ENCODE results near the gene KIAA1671.
A peak's percentile ranks its signal among the peaks of the same experiment; 100 is the strongest.
"Not testable (repeated sequence)": the region's sequence is repeated elsewhere in the genome, so short reads cannot be mapped to it uniquely, and the experiment has no call there.

The KIAA1671 gene

GRCh38 chr22:25199731-25200520 lies 247.4 kb downstream of the KIAA1671 start, which contains the start of gene CRYBB3:
TSS of gene CRYBB3 (plus strand) at chr22:25199858. CDS start at chr22:25201397, 1,539 bp downstream.
- no peak for DNase-seq (ENCODE audit: low read depth in 2 of 2)

GRCh38 chr22:25200967-25201366 lies 248.5 kb downstream of the KIAA1671 start:
- DNase-seq (ENCODE audit: low read depth in 2 of 2) = no peak

- DNase-seq (ENCODE audit: low read depth in 2 of 2) = no peak
Measured at GRCh38 chr22:25201557-25202273, 249.2 kb downstream of the KIAA1671 start.

GRCh38 chr22:25202290-25202921 lies 249.9 kb downstream of the KIAA1671 start:
- DNase-seq (ENCODE audit: low read depth in 2 of 2) = peak; percentile 24 to 51

GRCh38 chr22:25203082-25203481 lies 250.6 kb downstream of the KIAA1671 start:
- no peak for DNase-seq (ENCODE audit: low read depth in 2 of 2)

- DNase-seq (ENCODE audit: low read depth in 2 of 2) = not testable (repeated sequence)
Measured at GRCh38 chr22:25204547-25204946, 252.0 kb downstream of the KIAA1671 start.

- DNase-seq (ENCODE audit: low read depth in 2 of 2) = no peak
Measured at GRCh38 chr22:25205847-25206246, 253.3 kb downstream of the KIAA1671 start.

GRCh38 chr22:25206998-25207397 lies 254.5 kb downstream of the KIAA1671 start:
- DNase-seq (ENCODE audit: low read depth in 2 of 2) = no peak

GRCh38 chr22:25207553-25208157 lies 255.1 kb downstream of the KIAA1671 start:
- no peak for DNase-seq (ENCODE audit: low read depth in 2 of 2)

GRCh38 chr22:25208328-25208727 lies 255.8 kb downstream of the KIAA1671 start:
- DNase-seq (ENCODE audit: low read depth in 2 of 2) = no peak

- no peak for DNase-seq (ENCODE audit: low read depth in 2 of 2)
Measured at GRCh38 chr22:25208743-25209505, 256.4 kb downstream of the KIAA1671 start.

- no peak for DNase-seq (ENCODE audit: low read depth in 2 of 2)
Measured at GRCh38 chr22:25210793-25211192, 258.3 kb downstream of the KIAA1671 start.

GRCh38 chr22:25212337-25212736 lies 259.8 kb downstream of the KIAA1671 start:
- no peak for DNase-seq (ENCODE audit: low read depth in 2 of 2)

- no peak for DNase-seq (ENCODE audit: low read depth in 2 of 2)
Measured at GRCh38 chr22:25213221-25213620, 260.7 kb downstream of the KIAA1671 start.

GRCh38 chr22:25216230-25216629 lies 263.7 kb downstream of the KIAA1671 start:
- no peak for DNase-seq (ENCODE audit: low read depth in 2 of 2)

- DNase-seq (ENCODE audit: low read depth in 2 of 2) = no peak
Measured at GRCh38 chr22:25219211-25219689, 266.7 kb downstream of the KIAA1671 start, which contains the start of gene CRYBB2. TSS of gene CRYBB2 (plus strand) at chr22:25219639. CDS start at chr22:25221430, 1,791 bp downstream.

- no peak for DNase-seq (ENCODE audit: low read depth in 2 of 2)
Measured at GRCh38 chr22:25219948-25220442, 267.5 kb downstream of the KIAA1671 start.

GRCh38 chr22:25221790-25222189 lies 269.3 kb downstream of the KIAA1671 start:
- no peak for DNase-seq (ENCODE audit: low read depth in 2 of 2)

- no peak for DNase-seq (ENCODE audit: low read depth in 2 of 2)
Measured at GRCh38 chr22:25223269-25223850, 270.8 kb downstream of the KIAA1671 start.

GRCh38 chr22:25228822-25229221 lies 276.3 kb downstream of the KIAA1671 start:
- DNase-seq (ENCODE audit: low read depth in 2 of 2) = no peak

Measured in stimulated activated CD4-positive, alpha-beta T cell treated with anti-CD3 and anti-CD28 coated beads, Interleukin-15, amount 100 ng/mL, for 48 hours (primary cell).